Neural progenitor cell (in vitro differentiated cells): ENCODE results near the gene DOCK9.

Experiments
- EZH2 ChIP-seq: fragments of 200-600 bp; sonication (generic); IDR thresholded peaks from 2 replicates; pipeline ENCODE4 v1.6.1; 2017; ENCODE audit warnings: antibody characterized with exemption, mild to moderate bottlenecking, moderate library complexity
- EZH2phosphoT487 ChIP-seq: fragments of 200-600 bp; sonication (generic); IDR thresholded peaks from 2 replicates; pipeline ENCODE4 v1.6.1; 2017; ENCODE audit warnings: antibody characterized with exemption
- TF ChIP-seq, protein P1 (sequence below): fragments of 200-600 bp; sonication (generic); IDR thresholded peaks from 2 replicates; pipeline ENCODE4 v1.5.1; 2017; ENCODE audit warnings: antibody characterized with exemption, mild to moderate bottlenecking

- no peak for TF ChIP-seq EZH2phosphoT487
- TF ChIP-seq, protein P1, sequence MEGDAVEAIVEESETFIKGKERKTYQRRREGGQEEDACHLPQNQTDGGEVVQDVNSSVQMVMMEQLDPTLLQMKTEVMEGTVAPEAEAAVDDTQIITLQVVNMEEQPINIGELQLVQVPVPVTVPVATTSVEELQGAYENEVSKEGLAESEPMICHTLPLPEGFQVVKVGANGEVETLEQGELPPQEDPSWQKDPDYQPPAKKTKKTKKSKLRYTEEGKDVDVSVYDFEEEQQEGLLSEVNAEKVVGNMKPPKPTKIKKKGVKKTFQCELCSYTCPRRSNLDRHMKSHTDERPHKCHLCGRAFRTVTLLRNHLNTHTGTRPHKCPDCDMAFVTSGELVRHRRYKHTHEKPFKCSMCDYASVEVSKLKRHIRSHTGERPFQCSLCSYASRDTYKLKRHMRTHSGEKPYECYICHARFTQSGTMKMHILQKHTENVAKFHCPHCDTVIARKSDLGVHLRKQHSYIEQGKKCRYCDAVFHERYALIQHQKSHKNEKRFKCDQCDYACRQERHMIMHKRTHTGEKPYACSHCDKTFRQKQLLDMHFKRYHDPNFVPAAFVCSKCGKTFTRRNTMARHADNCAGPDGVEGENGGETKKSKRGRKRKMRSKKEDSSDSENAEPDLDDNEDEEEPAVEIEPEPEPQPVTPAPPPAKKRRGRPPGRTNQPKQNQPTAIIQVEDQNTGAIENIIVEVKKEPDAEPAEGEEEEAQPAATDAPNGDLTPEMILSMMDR = no peak
- no peak for TF ChIP-seq EZH2
Measured at GRCh38 chr13:98848746-98849145, 129.1 kb downstream of the DOCK9 start.
